HCT116 (cell line): ENCODE data around the gene UNC80. TPM values are rescaled to one million over a fixed set of nuclear protein-coding genes. Genes with fewer than 3 reads are reported as not detected.

ENCODE experiments used
- ATAC-seq: fragments of 200-7000 bp; cut with Tn5 transposase; 2 replicates; pipeline ENCODE4 v1.9.1; 2020; ENCODE audit warnings: mild to moderate bottlenecking, moderate library complexity
- BruUV-seq: library from RNA; stranded (reverse); fragments of 400-500 nt; replicated peaks from 2 replicates; lab custom pipeline; 2021; lab: Mats Ljungman, UMichigan
- CTCF ChIA-PET: fragments of 300-600 bp; sonication (Branson Sonifier 250); formaldehyde crosslinking; loops from one replicate; lab custom pipeline; 2021; ENCODE audit warnings: antibody characterized with exemption; lab: Charles Lee
- POLR2A ChIA-PET: fragments of 300-600, 350-600 bp; sonication (Branson Sonifier 250); formaldehyde crosslinking; loops from one replicate; lab custom pipeline; 2021; ENCODE audit warnings: antibody characterized with exemption; lab: Charles Lee
- RAD21 ChIA-PET, 2 experiments: fragments of 300-600 bp; sonication (Branson Sonifier 250); formaldehyde crosslinking; loops; one replicate each; lab custom pipeline; 2023; ENCODE audit warnings: low total read pairs in 2 of 2; ENCODE audit not compliant: uncharacterized antibody in 2 of 2, unreplicated experiment in 2 of 2, low non-redundant PET in 1 of 2; lab: Charles Lee
- DNase-seq: peaks from one replicate; pipeline ENCODE4 v3.0.0-alpha.2; 2010; ENCODE audit warnings: low read depth, low spot score
- H2AFZ ChIP-seq: fragments of 200-600 bp; shearing (Covaris generic), sonication (generic); 2 replicates; pipeline ENCODE4 v1.6.1; 2017; ENCODE audit warnings: low read depth, mixed run types, mixed read lengths, antibody characterized with exemption, low read length; ENCODE audit not compliant: poor library complexity, severe bottlenecking
- H3K27ac ChIP-seq: 2 replicates; pipeline ENCODE4 v1.5.1; 2012; ENCODE audit warnings: low read depth, low read length
- H3K27me3 ChIP-seq: fragments of 200-600 bp; sonication (generic); 2 replicates; pipeline ENCODE4 v1.6.1; 2016; ENCODE audit warnings: mixed run types, low read length, mixed read lengths; ENCODE audit not compliant: insufficient read depth
- H3K36me3 ChIP-seq, 2 experiments: fragments of 200-500 bp in 1 of 2; fragments of 200-600 bp in 1 of 2; sonication (Bioruptor generic) in 1 of 2; sonication (generic) in 1 of 2; 2 replicates each; pipeline versions ENCODE4 v1.5.1 to v1.6.1; 2014 to 2016; ENCODE audit warnings: low read length in 2 of 2, inconsistent platforms in 1 of 2, mixed read lengths in 1 of 2, mixed run types in 1 of 2; ENCODE audit not compliant: insufficient read depth in 2 of 2, control insufficient read depth in 1 of 2
- H3K4me1 ChIP-seq, 2 experiments: fragments of 200-600 bp in 1 of 2; sonication (generic) in 1 of 2; 2 replicates each; pipeline versions ENCODE4 v1.5.1 to v1.6.1; 2012 to 2017; ENCODE audit warnings: low read length in 2 of 2, inconsistent platforms in 1 of 2, mild to moderate bottlenecking in 1 of 2, mixed read lengths in 1 of 2, mixed run types in 1 of 2, moderate library complexity in 1 of 2; ENCODE audit not compliant: insufficient read depth in 2 of 2, control insufficient read depth in 1 of 2
- H3K4me2 ChIP-seq: fragments of 200-600 bp; sonication (generic); 2 replicates; pipeline ENCODE4 v1.6.1; 2017; ENCODE audit warnings: mixed run types, low read length, mixed read lengths
- H3K4me3 ChIP-seq, 2 experiments: fragments of 200-600 bp in 1 of 2; sonication (generic) in 1 of 2; replicated peaks in 1 of 2; 2 replicates each; pipeline ENCODE4 v1.5.1; 2011 to 2016; ENCODE audit warnings: low read length in 2 of 2, control low read depth in 1 of 2, low read depth in 1 of 2, mild to moderate bottlenecking in 1 of 2, mixed read lengths in 1 of 2, mixed run types in 1 of 2
- H3K79me2 ChIP-seq: fragments of 200-600 bp; sonication (generic); 2 replicates; pipeline ENCODE4 v1.6.1; 2017; ENCODE audit warnings: mild to moderate bottlenecking, mixed run types, low read length, moderate library complexity, mixed read lengths; ENCODE audit not compliant: insufficient read depth
- H3K9ac ChIP-seq: fragments of 200-600 bp; sonication (generic); 2 replicates; pipeline ENCODE4 v1.6.1; 2016; ENCODE audit warnings: low read length, mixed read lengths
- H3K9me2 ChIP-seq: fragments of 200-600 bp; sonication (generic), shearing (Covaris generic); 2 replicates; pipeline ENCODE4 v1.6.1; 2017; ENCODE audit warnings: mixed run types, mild to moderate bottlenecking, moderate library complexity; ENCODE audit not compliant: insufficient read depth
- H3K9me3 ChIP-seq, 2 experiments: fragments of 200-500 bp in 1 of 2; fragments of 200-600 bp in 1 of 2; sonication (Bioruptor generic) in 1 of 2; sonication (generic) in 1 of 2; 2 replicates each; pipeline ENCODE4 v1.6.1; 2014 to 2017; ENCODE audit warnings: low read length in 2 of 2, mixed read lengths in 2 of 2, inconsistent platforms in 1 of 2, low read depth in 1 of 2, mild to moderate bottlenecking in 1 of 2, mixed run types in 1 of 2, moderate library complexity in 1 of 2; ENCODE audit not compliant: control insufficient read depth in 1 of 2, insufficient read depth in 1 of 2
- H4K20me1 ChIP-seq: fragments of 200-600 bp; sonication (generic), shearing (Covaris generic); 2 replicates; pipeline ENCODE4 v1.6.1; 2017; ENCODE audit warnings: mixed run types, mild to moderate bottlenecking, moderate library complexity; ENCODE audit not compliant: insufficient read depth
- CBX3 ChIP-seq: IDR thresholded peaks from 2 replicates; pipeline ENCODE4 v1.6.1; 2012; ENCODE audit warnings: low read depth
- CEBPB ChIP-seq: IDR thresholded peaks from 2 replicates; pipeline ENCODE4 v1.6.1; 2012; ENCODE audit warnings: low read depth
- ELF1 ChIP-seq: IDR thresholded peaks from 2 replicates; pipeline ENCODE4 v1.6.1; 2012; ENCODE audit warnings: low read depth, borderline replicate concordance
- EZH2phosphoT487 ChIP-seq: fragments of 200-600 bp; IDR thresholded peaks from 2 replicates; pipeline ENCODE4 v1.6.1; 2018; ENCODE audit warnings: antibody characterized with exemption, borderline replicate concordance
- JUND ChIP-seq: IDR thresholded peaks from 2 replicates; pipeline ENCODE4 v1.6.1; 2012
- POLR2A ChIP-seq: IDR thresholded peaks from 2 replicates; pipeline ENCODE4 v1.7.0; 2011; ENCODE audit warnings: borderline replicate concordance; ENCODE audit not compliant: insufficient read depth, insufficient read length; ENCODE audit errors: extremely low read depth
- SP1 ChIP-seq: IDR thresholded peaks from 2 replicates; pipeline ENCODE4 v1.6.1; 2012; ENCODE audit warnings: low read depth
- SRF ChIP-seq: IDR thresholded peaks from 2 replicates; pipeline ENCODE4 v1.6.1; 2012; ENCODE audit warnings: low read depth
- TCF7L2 ChIP-seq: IDR thresholded peaks from 2 replicates; pipeline ENCODE4 v1.7.0; 2011; ENCODE audit warnings: borderline replicate concordance, inconsistent platforms; ENCODE audit not compliant: insufficient read depth, insufficient read length; ENCODE audit errors: extremely low read depth
- ZBTB33 ChIP-seq: IDR thresholded peaks from 2 replicates; pipeline ENCODE4 v1.6.1; 2011; ENCODE audit warnings: mild to moderate bottlenecking, low read length, moderate library complexity; ENCODE audit not compliant: insufficient replicate concordance; ENCODE audit errors: extremely low read depth
- ZFX ChIP-seq: fragments of 450-650 bp; IDR thresholded peaks from 2 replicates; pipeline ENCODE4 v1.6.1; 2017
- ZNF274 ChIP-seq: fragments of 200-500 bp; sonication (Bioruptor generic); IDR thresholded peaks from 2 replicates; pipeline ENCODE4 v1.6.1; 2014; ENCODE audit warnings: mild to moderate bottlenecking, low read depth, low read length, inconsistent platforms
- intact Hi-C: fragments of 100-400 bp; cut with micrococcal nuclease; formaldehyde crosslinking; loops from 2 replicates; pipeline ENCODE4 v1.10.0; 2022
- total RNA-seq: library from RNA; stranded (reverse); gene quantifications from one replicate; pipeline ENCODE4 v1.2.1, GENCODE V29; 2021; ENCODE audit not compliant: unreplicated experiment

The UNC80 gene
- total RNA-seq, 1 experiment from 2014 or later, result not detected

DNA sequence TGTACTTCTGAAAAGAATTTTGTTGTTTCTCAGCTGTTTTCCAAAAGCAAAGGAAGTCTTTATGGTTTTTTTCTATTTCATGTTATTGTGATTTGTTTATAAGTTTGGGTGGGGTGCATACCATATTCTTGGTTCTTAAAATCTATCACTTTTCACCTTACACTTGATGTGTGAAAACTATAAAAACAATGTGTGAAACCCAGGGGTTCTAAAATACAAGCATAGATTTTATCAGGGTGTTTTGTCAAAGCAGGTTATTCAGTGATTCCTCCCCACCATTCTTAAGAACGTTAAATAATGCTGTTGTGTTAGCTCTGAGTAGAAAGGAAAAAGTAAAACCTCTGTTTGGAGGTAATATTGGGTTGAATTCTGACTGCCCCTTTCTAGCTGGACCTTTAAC lies 248.5 kb downstream of the UNC80 start:
- H3K79me2 ChIP-seq, result peaks cover 39% of the 10 kb centered on the region
- POLR2A ChIA-PET, result no interaction called here
- H4K20me1 ChIP-seq, result peaks cover 11% of the 10 kb centered on the region; the same call in 1 of the 2 replicates
- H3K4me2 ChIP-seq, result no peak overlapping the region
- RAD21 ChIA-PET, result no interaction called here
- H3K36me3 ChIP-seq, result peaks cover 59 to 72% of the 10 kb centered on the region in 2 experiments
- H3K9me2 ChIP-seq, result no peaks in the 10 kb centered on the region
- H3K4me3 ChIP-seq, result no peak overlapping the region
- H3K27ac ChIP-seq, result no peak overlapping the region
- H3K27me3 ChIP-seq, result no peaks in the 10 kb centered on the region
- H3K9ac ChIP-seq, result no peak overlapping the region
- CTCF ChIA-PET, result no interaction called here
- no TSS peak for BruUV-seq
- intact Hi-C loops, result no loop called here
- ATAC-seq (no peak), DNase-seq (no peak)
- H3K9me3 ChIP-seq, result no peaks in the 10 kb centered on the region
- TF ChIP-seq SRF, result no peak
- no peaks in the 10 kb centered on the region for H3K4me1 ChIP-seq
- H2AFZ ChIP-seq, result no peak overlapping the region

DNA sequence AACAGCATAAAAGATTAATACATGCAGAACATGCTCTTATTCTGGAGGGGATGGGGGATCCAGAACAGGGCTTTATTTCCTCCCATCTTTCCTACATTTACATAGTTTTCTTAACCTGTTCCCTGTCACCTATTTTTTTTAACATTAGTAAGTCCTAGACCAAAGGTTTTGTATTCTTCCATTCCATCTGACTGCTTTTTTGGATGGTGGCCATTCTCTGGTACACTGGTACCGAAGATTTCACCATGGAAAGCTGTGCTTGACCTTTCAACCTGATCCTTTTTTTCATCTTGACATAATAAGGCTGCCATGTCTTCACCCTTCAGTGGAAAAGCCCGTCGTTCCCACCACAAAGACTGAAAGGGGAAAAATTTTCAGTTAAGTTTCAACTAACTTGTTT lies 251.2 kb downstream of the UNC80 start:
- intact Hi-C loops, result no loop called here
- RAD21 ChIA-PET, result no interaction called here
- H3K27ac ChIP-seq, result no peak overlapping the region
- no peak overlapping the region for H3K4me3 ChIP-seq
- no peaks in the 10 kb centered on the region for H3K9me2 ChIP-seq
- H3K9ac ChIP-seq, result no peak overlapping the region
- H3K79me2 ChIP-seq, result peaks cover 16% of the 10 kb centered on the region; the same call in 1 of the 2 replicates
- H2AFZ ChIP-seq, result no peak overlapping the region
- no peak for TF ChIP-seq POLR2A
- TF ChIP-seq JUND, result no peak
- no peak for TF ChIP-seq ZNF274
- no peak for TF ChIP-seq SRF
- ATAC-seq (no peak), DNase-seq (no peak)
- no peak overlapping the region for H3K4me2 ChIP-seq
- POLR2A ChIA-PET, result no interaction called here
- peaks cover 42 to 48% of the 10 kb centered on the region in 2 experiments for H3K36me3 ChIP-seq
- CTCF ChIA-PET, result no interaction called here
- no TSS peak for BruUV-seq
- no peaks in the 10 kb centered on the region for H3K4me1 ChIP-seq
- no peaks in the 10 kb centered on the region for H4K20me1 ChIP-seq
- H3K27me3 ChIP-seq, result no peaks in the 10 kb centered on the region
- H3K9me3 ChIP-seq, result no peaks in the 10 kb centered on the region

DNA sequence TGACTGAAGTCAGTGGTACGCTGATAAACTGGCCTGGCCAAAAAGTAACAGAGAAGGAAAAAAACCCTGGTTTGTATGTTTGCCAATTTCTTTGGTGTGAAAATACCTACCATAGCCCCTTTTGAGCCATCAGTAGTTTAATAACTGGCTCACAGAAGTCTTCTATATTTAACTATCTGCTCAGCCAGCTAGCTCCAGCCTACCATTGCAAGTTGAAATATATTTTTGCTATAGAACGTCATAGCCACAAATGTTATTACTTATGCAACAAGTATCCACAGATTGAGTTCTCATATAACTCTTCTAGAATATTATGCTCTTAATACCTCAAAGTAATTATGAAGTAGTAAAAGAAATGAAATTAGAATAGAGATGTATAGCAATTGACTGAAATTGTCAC lies 256.0 kb downstream of the UNC80 start:
- no peaks in the 10 kb centered on the region for H3K9me2 ChIP-seq
- no peak overlapping the region for H3K27ac ChIP-seq
- intact Hi-C loops, result no loop called here
- POLR2A ChIA-PET, result no interaction called here
- ATAC-seq, result no peak
- no peaks in the 10 kb centered on the region for H3K9me3 ChIP-seq
- H3K4me3 ChIP-seq, result no peak overlapping the region
- H3K9ac ChIP-seq, result no peak overlapping the region
- peaks cover 9 to 19% of the 10 kb centered on the region in 2 experiments; a peak in 3 of 4 replicates for H3K36me3 ChIP-seq
- H3K79me2 ChIP-seq, result no peaks in the 10 kb centered on the region
- no TSS peak for BruUV-seq
- no peaks in the 10 kb centered on the region for H3K27me3 ChIP-seq
- RAD21 ChIA-PET, result no interaction called here
- no peak for DNase-seq
- H3K4me1 ChIP-seq, result no peaks in the 10 kb centered on the region
- no peaks in the 10 kb centered on the region for H4K20me1 ChIP-seq
- no peak overlapping the region for H2AFZ ChIP-seq
- H3K4me2 ChIP-seq, result no peak overlapping the region
- CTCF ChIA-PET, result no interaction called here
- TF ChIP-seq ZNF274 (no peak), ZFX (no peak), SP1 (no peak), ZBTB33 (no peak), CBX3 (no peak), JUND (no peak), TCF7L2 (no peak), ELF1 (no peak), EZH2phosphoT487 (no peak), CEBPB (no peak), POLR2A (no peak)
